T-helper 2 cell treated with Interferon-gamma antibody and Interleukin-4, amounts not matched to agents 100 ng/mL and 5 ng/mL, for 36 hours (primary cell): ENCODE measurements around the gene RIC3. TPM values are rescaled to one million over a fixed set of nuclear protein-coding genes. Genes with fewer than 3 reads are reported as not detected.

Source experiments
- intact Hi-C: fragments of 100-400 bp; cut with micrococcal nuclease; formaldehyde crosslinking; loops from one replicate; pipeline ENCODE4 v1.15.1; 2023
- total RNA-seq: library from RNA; stranded (reverse); gene quantifications from 2 replicates; pipeline ENCODE4 v1.2.3, GENCODE V29; 2022

Gene RIC3
- total RNA-seq, 1 donor from 2014 or later, result 4.7 TPM

DNA sequence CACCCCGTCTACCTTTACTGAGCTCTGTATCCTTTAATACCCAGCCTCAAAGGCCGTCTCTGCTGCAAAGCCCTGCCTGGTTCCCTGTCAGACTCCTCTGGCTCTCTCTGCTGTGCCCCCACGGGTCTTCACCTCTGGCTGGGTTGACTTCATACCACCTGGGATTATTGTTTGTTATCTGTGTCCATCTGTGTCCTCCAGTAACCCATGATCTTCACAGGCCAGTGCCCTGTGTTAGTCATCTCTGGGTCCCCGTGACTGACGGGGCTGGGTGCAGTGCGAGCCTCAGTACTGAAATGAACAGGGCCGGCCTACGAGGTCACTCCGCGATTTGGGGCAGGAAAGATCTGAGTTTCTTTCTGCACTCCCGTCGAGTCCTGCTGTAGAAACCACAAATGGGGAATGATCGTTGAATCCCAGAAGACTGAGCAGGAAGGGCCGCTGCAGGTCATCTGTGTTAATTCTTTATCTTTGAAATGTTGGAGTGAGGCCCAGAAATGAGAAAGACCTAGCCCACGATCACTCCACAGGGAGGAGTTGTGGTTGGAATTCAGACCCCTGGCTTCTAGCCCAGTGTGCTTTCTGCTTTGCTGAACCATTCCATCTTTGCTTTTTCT lies 100.1 kb downstream of the RIC3 start:
- intact Hi-C loops, result no loop called here

GRCh38 chr11:8067929-8068575 lies 100.8 kb downstream of the RIC3 start:
- intact Hi-C loops, result no loop called here

- intact Hi-C loops, result no loop called here
These were observed 101.3 kb downstream of the RIC3 start for GRCh38 chr11:8067567-8067928.

GRCh38 chr11:8066911-8067455 lies 101.8 kb downstream of the RIC3 start:
- intact Hi-C loops, result no loop called here

DNA sequence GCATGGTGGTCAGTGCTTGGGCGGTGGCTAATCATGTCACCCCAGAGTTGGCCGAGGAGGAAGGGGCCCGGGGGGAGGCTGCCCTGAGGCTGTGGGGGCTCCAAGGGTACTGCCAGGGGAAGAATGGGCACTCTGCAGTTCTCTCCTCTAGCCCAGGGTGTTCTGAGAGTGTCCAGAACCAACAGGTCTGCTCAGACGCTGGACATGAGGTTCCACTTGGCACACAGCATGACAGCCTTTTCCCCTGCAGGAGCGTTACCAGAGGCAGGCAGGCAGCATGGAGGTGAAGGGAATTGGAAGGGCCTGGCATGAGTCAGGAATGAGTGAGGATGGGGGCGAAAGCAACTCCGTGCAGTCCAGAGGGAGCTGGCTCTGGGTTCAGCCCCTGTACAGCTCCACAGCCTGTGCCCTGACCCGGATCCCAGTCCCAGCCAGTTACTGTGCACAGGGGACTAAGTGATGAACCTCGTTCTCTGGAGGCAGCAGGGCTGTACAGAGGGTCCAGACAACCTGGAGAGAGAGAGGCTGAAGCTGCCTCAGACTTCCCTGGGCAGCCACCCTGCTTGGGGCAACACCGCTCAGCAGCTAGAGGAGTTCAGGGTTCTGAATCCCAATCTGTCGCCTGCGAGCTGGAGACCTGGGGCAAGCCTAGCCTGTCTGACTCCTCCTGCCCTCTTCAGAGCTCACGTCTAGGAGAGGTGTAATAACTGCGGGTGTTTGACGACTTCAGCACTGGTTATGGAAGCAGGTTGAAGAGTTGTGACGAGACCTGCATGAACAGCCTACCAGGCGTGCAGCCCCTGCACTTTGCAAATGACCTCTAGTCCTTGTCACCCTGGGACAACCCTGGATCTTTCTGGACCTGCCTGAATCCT lies 102.6 kb downstream of the RIC3 start:
- intact Hi-C loops, result no loop called here

DNA sequence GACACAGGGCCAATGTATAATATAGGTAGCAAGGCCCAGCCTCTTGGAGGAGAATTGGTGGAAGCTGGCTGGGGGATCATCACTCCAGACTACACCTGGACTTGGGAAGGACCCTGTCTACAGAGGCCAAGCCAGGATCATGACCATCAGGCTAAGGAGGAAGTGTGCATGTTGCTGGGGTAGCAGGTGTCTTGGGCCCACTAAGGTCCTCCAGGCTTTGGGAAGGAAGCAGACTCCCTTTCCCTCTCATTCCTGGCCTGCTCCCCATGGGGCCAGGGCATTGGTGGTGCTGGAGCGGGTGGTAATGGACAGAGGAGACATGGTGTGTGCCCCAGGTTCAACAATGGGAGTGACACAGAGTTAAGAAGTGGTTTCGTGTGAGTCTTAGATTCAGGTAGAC lies 103.8 kb downstream of the RIC3 start:
- intact Hi-C loops, result no loop called here

DNA sequence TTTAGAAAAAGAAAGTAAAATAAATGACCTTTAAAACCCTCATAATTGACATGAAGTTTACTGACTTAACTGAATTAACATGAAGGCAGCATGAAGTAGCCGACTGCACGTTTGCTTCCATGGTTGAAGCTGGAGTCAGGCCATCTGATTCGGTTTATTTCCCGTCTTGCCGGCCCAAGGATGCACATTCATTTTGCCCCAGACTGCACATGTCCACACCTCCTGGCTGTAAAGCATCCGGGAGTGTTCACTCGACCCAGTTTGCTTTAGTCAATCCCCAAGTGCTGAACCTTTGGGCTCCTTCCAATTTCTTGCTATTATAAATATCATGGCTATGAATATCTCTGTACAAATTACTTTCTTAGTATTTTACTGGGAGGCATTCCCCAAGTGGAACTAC lies 105.5 kb downstream of the RIC3 start:
- intact Hi-C loops, result no loop called here

DNA sequence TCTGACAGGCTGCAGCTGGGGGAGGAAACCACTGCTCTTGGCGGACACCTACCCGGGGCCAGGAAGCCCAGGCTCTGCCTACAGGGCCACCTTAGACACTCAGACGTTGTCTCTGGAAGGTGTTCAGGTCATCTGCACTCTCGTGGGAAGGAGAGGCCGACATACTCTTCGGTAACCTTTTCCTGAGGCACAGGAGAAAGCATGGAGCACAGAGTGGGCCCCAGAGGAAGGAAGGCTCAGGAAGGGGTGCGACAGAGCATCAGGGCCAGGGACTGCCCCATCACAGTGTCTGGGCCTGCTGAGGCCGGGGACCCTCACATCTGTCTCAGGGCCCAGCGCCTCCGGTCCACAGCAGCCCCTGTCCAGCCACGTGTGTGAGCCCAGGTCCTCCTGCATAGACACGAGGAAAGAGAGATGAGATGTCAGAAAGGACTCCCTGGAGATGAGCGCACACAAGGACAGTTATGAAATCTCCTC lies 106.0 kb downstream of the RIC3 start:
- intact Hi-C loops, result no loop called here

GRCh38 chr11:8061555-8062428 lies 107.0 kb downstream of the RIC3 start:
- intact Hi-C loops, result no loop called here

GRCh38 chr11:8060801-8061554 lies 107.8 kb downstream of the RIC3 start:
- intact Hi-C loops, result no loop called here

GRCh38 chr11:8060146-8060719 lies 108.6 kb downstream of the RIC3 start:
- intact Hi-C loops, result no loop called here

DNA sequence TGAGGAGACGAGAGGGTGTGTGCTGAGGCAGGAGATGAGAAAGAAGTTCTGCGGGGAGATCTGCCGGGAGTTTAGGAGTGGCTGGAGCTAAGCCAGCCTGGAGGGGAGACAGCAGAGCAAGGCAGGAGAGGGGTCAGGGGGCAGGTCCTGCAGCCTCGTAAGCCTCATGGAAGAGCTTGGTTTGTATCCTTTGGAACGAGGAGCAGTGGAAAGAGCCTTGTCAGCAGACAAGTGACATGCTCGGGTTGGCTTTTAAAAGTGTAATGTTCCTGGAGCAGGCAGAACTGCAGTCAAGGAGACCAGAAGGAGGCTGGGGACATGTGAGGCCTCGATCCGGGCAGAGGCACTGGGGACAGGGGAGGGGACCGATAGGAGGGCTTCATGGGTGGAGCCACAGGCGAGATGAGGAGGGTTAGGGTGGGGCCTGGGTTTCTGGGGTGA lies 109.2 kb downstream of the RIC3 start:
- intact Hi-C loops, result no loop called here

DNA sequence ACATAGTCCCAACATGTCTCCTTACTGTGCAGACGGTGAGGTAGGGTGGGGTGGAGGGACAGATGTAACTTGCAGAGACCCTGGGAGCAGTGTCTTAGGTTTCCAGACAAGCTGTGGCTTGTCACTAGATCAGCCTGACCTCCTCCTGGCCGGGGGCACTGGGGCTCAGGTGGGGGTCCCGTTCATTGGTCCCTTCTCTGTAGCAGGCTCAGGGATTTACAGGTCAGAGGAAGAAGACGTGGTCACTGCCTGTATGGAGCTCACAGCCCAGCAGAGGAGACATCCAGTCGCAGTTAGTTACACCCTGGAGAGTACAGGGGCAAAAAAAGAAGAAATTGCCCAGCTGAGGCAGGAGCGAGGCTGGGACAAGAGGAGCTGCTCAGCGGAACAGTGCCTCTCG lies 109.8 kb downstream of the RIC3 start:
- intact Hi-C loops, result no loop called here

DNA sequence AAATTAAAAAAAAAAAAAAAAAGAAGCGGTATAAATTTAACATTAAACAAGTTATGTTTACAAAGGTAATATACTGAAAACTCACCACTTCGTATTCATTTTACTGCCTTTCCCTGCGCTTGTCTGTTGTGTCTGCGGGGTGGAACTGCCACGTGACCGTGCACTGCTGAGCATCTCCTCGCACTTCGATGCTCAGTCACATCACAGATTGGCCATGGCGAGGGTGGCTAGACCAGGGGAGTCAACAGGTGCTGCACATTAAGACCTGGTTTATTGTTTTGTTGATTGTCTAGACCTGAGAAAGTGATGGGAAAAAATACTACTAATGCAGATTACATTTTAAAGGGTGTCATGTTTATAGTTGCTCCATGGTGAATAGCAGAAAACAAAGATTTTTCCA lies 110.6 kb downstream of the RIC3 start:
- intact Hi-C loops, result no loop called here

- intact Hi-C loops, result no loop called here
These were observed 111.9 kb downstream of the RIC3 start for GRCh38 chr11:8056810-8057463.
